ENCODE data around the gene SGCG. TPM values are rescaled to one million over a fixed set of nuclear protein-coding genes. Genes with fewer than 3 reads are reported as not detected.

SGCG gene
- total and polyA plus RNA-seq, 10 of the 15 experiments (the other 5 are each of a cell fraction or from before 2014, with no cell fraction given): not detected

DNA sequence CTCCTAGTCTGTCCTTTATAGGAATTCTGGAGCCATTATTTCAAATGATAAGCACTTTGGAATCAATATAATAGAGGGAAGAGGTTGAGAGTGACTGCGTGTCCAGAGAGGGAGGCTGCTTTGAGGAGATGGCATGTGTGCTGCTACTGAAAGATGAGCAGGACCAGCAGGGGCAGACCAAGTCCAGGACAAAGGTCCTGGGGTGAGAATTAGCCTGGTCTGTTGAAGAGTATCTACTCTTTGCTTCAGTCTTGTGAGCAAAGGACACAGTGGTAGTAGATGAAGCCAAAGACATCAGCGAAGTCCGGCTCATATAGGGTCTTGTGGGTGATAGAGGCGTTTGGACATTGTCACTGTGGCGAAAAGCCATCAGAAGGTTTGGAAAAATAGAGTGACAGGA lies 21.1 kb downstream of the SGCG start:
- Histone ChIP-seq H2AFZ (ENCODE audit: control insufficient read depth, low read depth, low read length) (no peak overlapping the region), H3K36me3 (ENCODE audit: control insufficient read depth in 2 of 2, insufficient read depth in 2 of 2, low read length in 1 of 2) (no peaks in the 10 kb centered on the region), H3K4me3 (no peak overlapping the region), H3K27me3 (replicated peaks in 1 of 2; ENCODE audit: control insufficient read depth in 2 of 2, insufficient read depth in 2 of 2, low read length in 1 of 2) (no peaks in the 10 kb centered on the region), H3K4me2 (ENCODE audit: control insufficient read depth, insufficient read depth) (no peak overlapping the region), H3K9me3 (replicated peaks; ENCODE audit: control insufficient read depth, insufficient read depth, low read length) (no peaks in the 10 kb centered on the region), H4K20me1 (ENCODE audit: control insufficient read depth, insufficient read depth) (no peaks in the 10 kb centered on the region), H3K27ac (ENCODE audit: control insufficient read depth, insufficient read depth) (no peak overlapping the region), H3K79me2 (ENCODE audit: control insufficient read depth, insufficient read depth, low read length) (no peaks in the 10 kb centered on the region), H3K9ac (ENCODE audit: control insufficient read depth, insufficient read depth, low read length) (no peak overlapping the region), H3K4me1 (ENCODE audit: control insufficient read depth, insufficient read depth, low read length) (no peaks in the 10 kb centered on the region)
- ChIA-PET CTCF (no interaction called here), POLR2A (no interaction called here), SMC1A (ENCODE audit: uncharacterized antibody, unreplicated experiment) (no interaction called here), RAD21 (ENCODE audit: unreplicated experiment) (no interaction called here)
- DNase-seq (ENCODE audit: low read depth, low spot score): no peak
- ATAC-seq: no peak
- no TSS peak for BruUV-seq (replicated peaks)
- WGBS (ENCODE audit: insufficient coverage, insufficient replicate concordance, low lambda C conversion rate, missing lambda C conversion rate): 34% methylated on average over 5 of the region's 5 CpGs
- TF ChIP-seq HSF1 (IDR thresholded peaks at IDR 0.05; ENCODE audit: low read depth, low read length) (no peak), SIN3A (IDR thresholded peaks at IDR 0.05; ENCODE audit: low read depth, low read length) (no peak), RAD21 (IDR thresholded peaks at IDR 0.05; ENCODE audit: insufficient read depth, low read depth, low read length) (no peak), RB1 (IDR thresholded peaks at IDR 0.05; ENCODE audit: borderline replicate concordance) (no peak), SMAD5 (IDR thresholded peaks at IDR 0.05; ENCODE audit: low read depth) (no peak), KDM1A (IDR thresholded peaks at IDR 0.05; ENCODE audit: borderline replicate concordance) (no peak), TBL1XR1 (IDR thresholded peaks at IDR 0.05; ENCODE audit: low read depth, low read length) (no peak), BCLAF1 (IDR thresholded peaks at IDR 0.05) (no peak), POLR2AphosphoS5 (IDR thresholded peaks at IDR 0.05; ENCODE audit: low read length) (no peak), PAX8 (IDR thresholded peaks at IDR 0.05) (no peak), NRF1 (conservative IDR thresholded peaks at IDR 0.05; ENCODE audit: low read depth, low read length) (no peak), KLF5 (IDR thresholded peaks at IDR 0.05; ENCODE audit: partially characterized antibody) (no peak), ETV6 (conservative IDR thresholded peaks at IDR 0.05 in 1 of 2, IDR thresholded peaks at IDR 0.05 in 1 of 2; ENCODE audit: borderline replicate concordance in 1 of 2, low read depth in 1 of 2) (no peak), MTA3 (IDR thresholded peaks at IDR 0.05; ENCODE audit: borderline replicate concordance, low read length) (no peak), ZNF274 (IDR thresholded peaks at IDR 0.05; ENCODE audit: insufficient read depth, insufficient read length) (no peak)
- FAIRE-seq: no peak
- in situ Hi-C loops (cut with MboI) (no loop called here), intact Hi-C loops (cut with micrococcal nuclease; ENCODE audit: unreplicated experiment) (no loop called here)

Measured in GM12878 (cell line).